Testis (tissue), 3 donors: ENCODE measurements around the gene TMEM63C. TPM values are rescaled to one million over a fixed set of nuclear protein-coding genes. Genes with fewer than 3 reads are reported as not detected.

Experiments
- DNase-seq: peaks from one replicate; pipeline ENCODE4 v3.0.0-alpha.2; 2019
- H3K27ac ChIP-seq, 2 donors: fragments of 200-600 bp; sonication (generic); one replicate each; pipeline ENCODE4 v1.5.1; 2019
- H3K27me3 ChIP-seq: fragments of 200-600 bp; sonication (generic); one replicate; pipeline ENCODE4 v1.5.1; 2019
- H3K36me3 ChIP-seq: fragments of 200-600 bp; sonication (generic); one replicate; pipeline ENCODE4 v1.5.1; 2017; ENCODE audit warnings: low read depth; ENCODE audit errors: missing control alignments
- H3K4me1 ChIP-seq: fragments of 200-600 bp; sonication (generic); one replicate; pipeline ENCODE4 v1.5.1; 2019
- H3K4me3 ChIP-seq, 2 donors: fragments of 200-600 bp; sonication (generic); one replicate each; pipeline ENCODE4 v1.5.1; 2017 to 2019
- H3K9me3 ChIP-seq: fragments of 200-600 bp; sonication (generic); one replicate; pipeline ENCODE4 v1.5.1; 2017
- CTCF ChIP-seq, 3 experiments: fragments of 450-650 bp in 2 of 3; fragments of 200-600 bp in 1 of 3; sonication (generic) in 1 of 3; IDR thresholded peaks; one replicate each; pipeline ENCODE4 v1.5.1; 2016 to 2019; ENCODE audit warnings: antibody characterized with exemption in 3 of 3, mild to moderate bottlenecking in 2 of 3, moderate library complexity in 1 of 3
- POLR2A ChIP-seq: fragments of 450-650 bp; IDR thresholded peaks from one replicate; pipeline ENCODE4 v1.6.1; 2017; ENCODE audit warnings: antibody characterized with exemption, mild to moderate bottlenecking, moderate library complexity
- WGBS, 2 donors: methylation state at CpG; one replicate each; pipeline ENCODE4 v1.1.5; 2018; 5-methylcytosine and 5-hydroxymethylcytosine counted together
- intact Hi-C: fragments of 100-400 bp; cut with DNase I; formaldehyde crosslinking; loops from one replicate; pipeline ENCODE4 v1.15.1; 2023; ENCODE audit warnings: low total_unique reads
- polyA plus RNA-seq: library from polyadenylated mRNA; stranded (reverse); fragments of 350-450 nt; fragmentation: Illumina TruSeq; extraction: RNeasy Lipid Tissue Mini Kit (QIAGEN cat#74804); gene quantifications from one replicate; pipeline ENCODE4 v1.2.3, GENCODE V29; 2014; ENCODE audit warnings: low read depth, low replicate concordance; ENCODE audit not compliant: insufficient read depth
- total RNA-seq, 2 donors: library from RNA; depleted of rRNA; stranded (reverse); fragments of >200 nt; gene quantifications; one replicate each; pipeline ENCODE4 v1.2.3, GENCODE V29; 2016

TMEM63C gene
- total and polyA plus RNA-seq, 3 donors from 2014 or later = 14.1 to 21.0 (median 20.7) TPM

- no peak for DNase-seq
- TF ChIP-seq CTCF (IDR thresholded peaks at IDR 0.05) = no peak
- no peak for TF ChIP-seq POLR2A
- H3K9me3 ChIP-seq = no peaks in the 10 kb centered on the region
- H3K36me3 ChIP-seq = no peaks in the 10 kb centered on the region
- intact Hi-C loops = no loop called here
- H3K4me3 ChIP-seq = no peak overlapping the region
- WGBS, 2 donors = 41 to 47% methylated on average over 4 of the region's 4 CpGs
- H3K4me1 ChIP-seq = peaks cover 10% of the 10 kb centered on the region
- no peaks in the 10 kb centered on the region for H3K27me3 ChIP-seq
- H3K27ac ChIP-seq = no peak overlapping the region
Observed at GRCh38 chr14:77143071-77143470, 38.5 kb upstream of the TMEM63C start.

DNA sequence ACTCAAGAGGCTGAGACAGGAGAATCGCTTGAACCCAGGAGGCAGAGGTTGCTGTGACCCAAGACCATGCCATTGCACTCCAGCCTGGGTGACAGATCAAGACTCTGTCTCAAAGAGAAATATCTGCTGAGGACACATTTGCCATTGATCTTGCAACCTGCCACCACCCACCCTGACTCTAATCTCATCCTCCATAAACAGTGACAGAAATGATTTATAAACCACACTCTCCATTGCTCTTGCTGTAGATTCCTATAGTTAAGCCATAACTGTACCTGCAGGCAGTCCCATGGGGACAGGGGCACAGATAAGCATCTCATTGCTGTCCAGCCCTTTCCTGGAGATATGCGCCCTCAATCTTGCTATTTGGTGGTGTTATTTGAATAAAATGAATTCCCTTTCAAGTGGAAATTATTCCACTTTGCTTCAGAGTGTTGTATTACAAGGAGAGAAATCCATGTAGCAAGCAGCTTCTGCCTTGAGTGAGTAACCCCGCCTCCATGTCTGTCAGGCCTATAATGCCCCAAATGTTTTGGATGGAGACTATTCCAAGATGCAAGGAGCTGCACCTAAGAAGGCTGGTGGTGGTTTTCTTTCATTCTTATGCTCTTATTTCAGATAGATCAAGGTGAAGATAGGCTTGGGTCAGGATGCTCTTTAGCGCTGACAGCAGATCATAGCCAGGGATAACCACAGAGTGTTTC lies 37.0 kb upstream of the TMEM63C start:
- Histone ChIP-seq H3K27ac (no peak overlapping the region), H3K36me3 (no peaks in the 10 kb centered on the region), H3K4me1 (peaks cover 10% of the 10 kb centered on the region), H3K27me3 (no peaks in the 10 kb centered on the region), H3K4me3 (no peak overlapping the region), H3K9me3 (no peaks in the 10 kb centered on the region)
- intact Hi-C loops = no loop called here
- 80 to 82% methylated on average over 4 of the region's 4 CpGs for WGBS, 2 donors
- no peak for DNase-seq
- TF ChIP-seq CTCF (IDR thresholded peaks at IDR 0.05) = no peak
- TF ChIP-seq POLR2A = no peak

GRCh38 chr14:77145975-77146740 lies 35.4 kb upstream of the TMEM63C start:
- Histone ChIP-seq H3K27me3 (no peaks in the 10 kb centered on the region), H3K9me3 (no peaks in the 10 kb centered on the region), H3K36me3 (no peaks in the 10 kb centered on the region), H3K4me1 (peaks cover 3% of the 10 kb centered on the region), H3K4me3 (no peak overlapping the region), H3K27ac (no peak overlapping the region)
- TF ChIP-seq POLR2A (no peak), CTCF (IDR thresholded peaks at IDR 0.05) (no peak)
- no peak for DNase-seq
- intact Hi-C loops = no loop called here
- 25 to 30% methylated on average over 10 of the region's 10 CpGs for WGBS, 2 donors

DNA sequence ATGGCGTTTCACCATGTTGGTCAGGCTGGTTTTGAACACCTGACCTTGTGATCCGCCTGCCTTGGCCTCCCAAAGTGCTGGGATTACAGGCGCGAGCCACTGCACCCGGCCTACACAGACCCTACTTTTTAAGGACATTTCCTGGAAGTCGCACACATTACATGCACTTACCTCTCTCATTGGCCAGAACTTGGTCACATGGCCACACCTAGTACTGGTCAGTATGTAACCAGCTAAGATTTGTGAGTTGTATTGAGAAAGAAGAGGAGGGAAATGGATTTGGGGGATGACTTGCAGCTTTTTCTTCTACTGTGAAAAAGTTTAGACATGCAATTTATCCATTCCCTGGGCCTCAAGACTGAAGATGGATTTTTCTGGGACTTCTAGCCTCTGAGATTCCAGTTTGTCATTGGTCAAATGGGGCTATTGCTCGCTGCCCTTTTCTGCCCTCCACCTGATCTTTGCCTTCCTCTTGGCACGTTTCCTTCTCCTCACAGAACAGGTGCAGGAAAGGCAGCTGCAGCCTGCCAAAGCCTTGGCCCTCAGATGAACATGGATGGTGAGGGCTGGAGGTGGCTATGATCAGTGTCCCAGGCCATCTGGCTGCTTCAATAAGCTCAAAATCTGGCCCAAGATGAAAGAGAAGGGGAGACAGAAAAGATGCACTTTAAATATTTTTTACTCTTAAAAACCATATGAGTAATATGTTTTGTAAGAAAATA lies 32.9 kb upstream of the TMEM63C start:
- no peak for DNase-seq
- WGBS, 2 donors = 76 to 85% methylated on average over 8 of the region's 8 CpGs
- no peaks in the 10 kb centered on the region for H3K27me3 ChIP-seq

More for the DNA sequence above, 32.9 kb upstream of the TMEM63C start:
- intact Hi-C loops = no loop called here
- Histone ChIP-seq H3K36me3 (no peaks in the 10 kb centered on the region), H3K4me1 (peaks cover 4% of the 10 kb centered on the region), H3K9me3 (no peaks in the 10 kb centered on the region), H3K4me3 (no peak overlapping the region), H3K27ac (no peak overlapping the region)
- TF ChIP-seq CTCF (IDR thresholded peaks at IDR 0.05) (no peak), POLR2A (no peak)
